ENCODE measurements around the gene MARCHF3.
"Not testable (repeated sequence)": the region's sequence is repeated elsewhere in the genome, so short reads cannot be mapped to it uniquely, and the experiment has no call there.

MARCHF3 gene

GRCh38 chr5:127011961-127012644 lies 18.3 kb downstream of the MARCHF3 start:
- DNase-seq (ENCODE audit: low read depth): no peak

- DNase-seq (ENCODE audit: low read depth): no peak
These were observed 19.2 kb downstream of the MARCHF3 start for GRCh38 chr5:127011153-127011552.

- no peak for DNase-seq (ENCODE audit: low read depth)
These were observed 20.0 kb downstream of the MARCHF3 start for GRCh38 chr5:127010362-127010761.

- no peak for DNase-seq (ENCODE audit: low read depth)
These were observed 20.6 kb downstream of the MARCHF3 start for GRCh38 chr5:127009784-127010183.

- no peak for DNase-seq (ENCODE audit: low read depth)
These were observed 21.9 kb downstream of the MARCHF3 start for GRCh38 chr5:127008300-127008975.

GRCh38 chr5:127007522-127007921 lies 22.8 kb downstream of the MARCHF3 start:
- no peak for DNase-seq (ENCODE audit: low read depth)

GRCh38 chr5:127006744-127007143 lies 23.6 kb downstream of the MARCHF3 start:
- DNase-seq (ENCODE audit: low read depth): no peak

GRCh38 chr5:127005282-127005681 lies 25.1 kb downstream of the MARCHF3 start:
- not testable (repeated sequence) for DNase-seq (ENCODE audit: low read depth)

- no peak for DNase-seq (ENCODE audit: low read depth)
These were observed 25.6 kb downstream of the MARCHF3 start for GRCh38 chr5:127004721-127005120.

- DNase-seq (ENCODE audit: low read depth): no peak
These were observed 26.4 kb downstream of the MARCHF3 start for GRCh38 chr5:127003798-127004495.

- no peak for DNase-seq (ENCODE audit: low read depth)
These were observed 28.0 kb downstream of the MARCHF3 start for GRCh38 chr5:127002390-127002789.

GRCh38 chr5:127001621-127002296 lies 28.6 kb downstream of the MARCHF3 start:
- no peak for DNase-seq (ENCODE audit: low read depth)

- DNase-seq (ENCODE audit: low read depth): no peak
These were observed 31.3 kb downstream of the MARCHF3 start for GRCh38 chr5:126998895-126999570.

GRCh38 chr5:126998201-126998631 lies 32.1 kb downstream of the MARCHF3 start:
- DNase-seq (ENCODE audit: low read depth): no peak

- no peak for DNase-seq (ENCODE audit: low read depth)
These were observed 34.7 kb downstream of the MARCHF3 start for GRCh38 chr5:126995689-126996088.

GRCh38 chr5:126995039-126995438 lies 35.3 kb downstream of the MARCHF3 start:
- DNase-seq (ENCODE audit: low read depth): no peak

GRCh38 chr5:126994485-126994884 lies 35.9 kb downstream of the MARCHF3 start:
- no peak for DNase-seq (ENCODE audit: low read depth)

GRCh38 chr5:126988021-126988569 lies 42.3 kb downstream of the MARCHF3 start:
- DNase-seq (ENCODE audit: low read depth): no peak

GRCh38 chr5:126987271-126987899 lies 43.0 kb downstream of the MARCHF3 start:
- DNase-seq (ENCODE audit: low read depth): no peak

- DNase-seq (ENCODE audit: low read depth): no peak
These were observed 45.7 kb downstream of the MARCHF3 start for GRCh38 chr5:126984632-126985031.

GRCh38 chr5:126983874-126984266 lies 46.5 kb downstream of the MARCHF3 start:
- no peak for DNase-seq (ENCODE audit: low read depth)
